Testis (tissue), 2 donors: ENCODE measurements around the gene CLVS2.

ENCODE experiments used
- CTCF ChIP-seq, 3 experiments: fragments of 450-650 bp in 2 of 3; fragments of 200-600 bp in 1 of 3; sonication (generic) in 1 of 3; IDR thresholded peaks; one replicate each; pipeline ENCODE4 v1.5.1; 2016 to 2019; ENCODE audit warnings: antibody characterized with exemption in 3 of 3, mild to moderate bottlenecking in 2 of 3, moderate library complexity in 1 of 3
- POLR2A ChIP-seq: fragments of 450-650 bp; IDR thresholded peaks from one replicate; pipeline ENCODE4 v1.6.1; 2017; ENCODE audit warnings: antibody characterized with exemption, mild to moderate bottlenecking, moderate library complexity

- TF ChIP-seq CTCF (IDR thresholded peaks at IDR 0.05) = no peak
- TF ChIP-seq POLR2A = no peak
These were observed 57.7 kb downstream of the CLVS2 start for GRCh38 chr6:123053602-123054225.
